Right lobe of liver (tissue), 6 donors: ENCODE results near the gene CCBE1. TPM values are rescaled to one million over a fixed set of nuclear protein-coding genes. Genes with fewer than 3 reads are reported as not detected.

ENCODE experiments used
- ATAC-seq, 4 donors: fragments of 200-7000 bp; cut with Tn5 transposase; one replicate each; pipeline ENCODE4 v1.9.1; 2020; ENCODE audit warnings: mild to moderate bottlenecking in 4 of 4, moderate library complexity in 4 of 4
- DNase-seq, 3 donors: peaks; one replicate each; pipeline ENCODE4 v3.0.0-alpha.2; 2020
- H3K27ac ChIP-seq, 3 donors: fragments of 200-600 bp; one replicate each; pipeline ENCODE4 v1.8.0; 2022
- H3K27me3 ChIP-seq, 2 donors: fragments of 200-600 bp; one replicate each; pipeline ENCODE4 v1.8.0; 2022
- H3K36me3 ChIP-seq, 4 donors: fragments of 200-600 bp; sonication (generic) in 1 of 4; one replicate each; pipeline versions ENCODE4 v1.5.1 to v1.8.0; 2017 to 2022; ENCODE audit warnings: control low read depth in 1 of 4
- H3K4me1 ChIP-seq, 4 donors: fragments of 200-600 bp; sonication (generic) in 1 of 4; one replicate each; pipeline versions ENCODE4 v1.5.1 to v1.8.0; 2017 to 2022; ENCODE audit warnings: control low read depth in 1 of 4
- H3K4me3 ChIP-seq, 3 donors: fragments of 200-600 bp; one replicate each; pipeline ENCODE4 v1.8.0; 2022
- H3K9me3 ChIP-seq, 4 donors: fragments of 200-600 bp; sonication (generic) in 1 of 4; one replicate each; pipeline versions ENCODE4 v1.5.1 to v1.8.0; 2017 to 2022; ENCODE audit warnings: control low read depth in 1 of 4
- POLR2A ChIP-seq: fragments of 450-650 bp; IDR thresholded peaks from one replicate; pipeline ENCODE4 v1.6.1; 2017; ENCODE audit warnings: antibody characterized with exemption, mild to moderate bottlenecking
- whole genome bisulfite sequencing: methylation state at CpG from one replicate; pipeline ENCODE4 v1.1.6; 2018; ENCODE audit warnings: low coverage, low lambda C conversion rate; ENCODE audit not compliant: insufficient coverage; ENCODE audit errors: missing lambda C conversion rate; 5-methylcytosine and 5-hydroxymethylcytosine counted together
- intact Hi-C, 2 donors: fragments of 100-400 bp; cut with DNase I; formaldehyde crosslinking; loops; one replicate each; pipeline versions ENCODE4 v1.11.2 to v1.14.1; 2022
- total RNA-seq, 6 experiments: library from RNA; depleted of rRNA in 2 of 6; stranded (reverse); fragments of >200 nt in 2 of 6; fragmentation: NEBNext Ultra II Directional in 3 of 6; extraction: Animal tissue kit (Norgen Biotek cat#: 25700) in 3 of 6; gene quantifications; one replicate each; pipeline versions ENCODE4 v1.1.0 to v1.2.4, GENCODE V29; 2016 to 2023
- TF ChIP-seq, protein P1 (sequence below), 4 donors: fragments of 200-600 bp in 3 of 4; fragments of 450-650 bp in 1 of 4; IDR thresholded peaks; one replicate each; pipeline versions ENCODE4 v1.5.1 to v1.8.0; 2016 to 2022; ENCODE audit warnings: antibody characterized with exemption in 4 of 4, mild to moderate bottlenecking in 2 of 4
- donor health status: DM: no; HTN: yes; CAD: no.
- donor health status: DM: no; HTN: no; CAD: no.
- donor health status: DM: no; HTN: no; CAD: no.
- donor health status: DM: no; HTN: yes; CAD: no.
- donor health status: DM: no; HTN: yes; CAD: no.

Gene CCBE1
- total RNA-seq, 6 experiments from 2014 or later: 2.7 to 6.9 (median 4.3) TPM

DNA sequence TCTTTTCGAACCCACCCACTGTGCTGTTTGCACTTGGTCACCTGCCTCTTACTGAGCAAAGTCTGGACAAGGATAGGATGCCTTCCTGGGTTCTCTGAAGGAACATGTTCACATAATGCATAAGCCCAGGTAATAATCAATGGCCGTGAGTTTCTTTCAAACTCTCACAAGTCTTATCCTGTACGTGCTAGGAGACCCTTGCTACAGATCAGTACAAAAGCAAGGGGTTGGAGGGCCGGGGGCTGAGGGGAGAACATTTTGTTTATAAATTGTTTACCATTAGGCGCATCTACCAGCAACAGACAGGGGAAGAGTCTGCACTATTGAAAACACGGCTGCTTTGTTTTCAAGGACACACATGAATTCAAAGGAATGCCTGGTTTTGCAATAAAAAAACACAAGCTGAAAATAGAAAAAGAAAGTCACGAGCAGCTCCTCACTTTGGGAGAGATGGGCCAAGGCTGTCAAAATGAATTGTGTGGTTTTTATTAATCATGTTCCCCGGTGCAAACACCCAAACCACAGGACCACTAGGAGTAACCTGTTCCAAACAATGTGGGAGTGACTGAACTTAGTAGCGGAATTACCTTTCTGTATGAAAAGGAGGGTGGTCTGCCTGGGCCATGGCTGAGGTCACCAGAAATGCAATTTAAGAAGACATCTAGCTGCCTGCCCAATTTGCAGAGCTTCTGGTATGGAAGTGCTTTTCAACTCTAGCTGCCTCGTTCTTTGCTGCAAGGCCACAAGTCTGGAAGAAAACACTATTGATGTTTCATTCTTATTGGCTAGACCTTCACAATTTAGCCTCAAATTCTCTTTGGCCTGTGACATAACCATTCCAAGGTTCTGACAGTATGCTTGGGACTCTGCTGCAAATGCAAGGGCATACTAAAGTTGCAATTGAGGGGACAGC, 73.5 kb downstream of the CCBE1 start:
- no peak overlapping the region for H3K27ac ChIP-seq
- no peak for ATAC-seq
- intact Hi-C loops: no loop called here

DNA sequence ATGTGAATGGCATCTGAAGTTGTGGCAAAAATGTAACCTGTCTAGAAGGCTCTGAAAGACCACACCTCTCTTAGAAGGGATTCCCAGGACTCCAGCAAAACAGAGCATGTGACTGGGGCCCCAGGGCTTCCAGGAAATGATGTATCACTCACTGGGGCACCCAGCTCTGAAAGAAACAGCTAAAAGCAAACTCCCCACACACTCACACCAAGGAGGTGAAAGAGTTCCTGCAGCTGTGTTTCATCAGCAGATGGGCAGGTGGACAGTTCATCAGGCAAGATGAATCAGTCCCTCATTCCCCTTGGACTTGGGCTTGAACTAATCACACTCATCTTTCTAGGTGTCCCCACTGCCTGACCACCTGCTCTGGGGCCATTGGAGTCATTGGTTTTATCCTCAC, 76.2 kb downstream of the CCBE1 start:
- H3K27ac ChIP-seq: no peak overlapping the region
- intact Hi-C loops: no loop called here
- TF ChIP-seq, protein P1, sequence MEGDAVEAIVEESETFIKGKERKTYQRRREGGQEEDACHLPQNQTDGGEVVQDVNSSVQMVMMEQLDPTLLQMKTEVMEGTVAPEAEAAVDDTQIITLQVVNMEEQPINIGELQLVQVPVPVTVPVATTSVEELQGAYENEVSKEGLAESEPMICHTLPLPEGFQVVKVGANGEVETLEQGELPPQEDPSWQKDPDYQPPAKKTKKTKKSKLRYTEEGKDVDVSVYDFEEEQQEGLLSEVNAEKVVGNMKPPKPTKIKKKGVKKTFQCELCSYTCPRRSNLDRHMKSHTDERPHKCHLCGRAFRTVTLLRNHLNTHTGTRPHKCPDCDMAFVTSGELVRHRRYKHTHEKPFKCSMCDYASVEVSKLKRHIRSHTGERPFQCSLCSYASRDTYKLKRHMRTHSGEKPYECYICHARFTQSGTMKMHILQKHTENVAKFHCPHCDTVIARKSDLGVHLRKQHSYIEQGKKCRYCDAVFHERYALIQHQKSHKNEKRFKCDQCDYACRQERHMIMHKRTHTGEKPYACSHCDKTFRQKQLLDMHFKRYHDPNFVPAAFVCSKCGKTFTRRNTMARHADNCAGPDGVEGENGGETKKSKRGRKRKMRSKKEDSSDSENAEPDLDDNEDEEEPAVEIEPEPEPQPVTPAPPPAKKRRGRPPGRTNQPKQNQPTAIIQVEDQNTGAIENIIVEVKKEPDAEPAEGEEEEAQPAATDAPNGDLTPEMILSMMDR (IDR thresholded peaks at IDR 0.05): no peak
- no peak for TF ChIP-seq POLR2A
- no peaks in the 10 kb centered on the region for H3K4me1 ChIP-seq
- H3K4me3 ChIP-seq: no peak overlapping the region
- ATAC-seq: no peak
- H3K36me3 ChIP-seq: no peaks in the 10 kb centered on the region
- no peak for DNase-seq
- no peaks in the 10 kb centered on the region for H3K9me3 ChIP-seq
- no peaks in the 10 kb centered on the region for H3K27me3 ChIP-seq

More for the DNA sequence above, 73.5 kb downstream of the CCBE1 start:
- TF ChIP-seq POLR2A: no peak
- TF ChIP-seq, protein P1 (IDR thresholded peaks at IDR 0.05): no peak
- no peaks in the 10 kb centered on the region for H3K27me3 ChIP-seq
- H3K4me1 ChIP-seq: no peaks in the 10 kb centered on the region
- DNase-seq: no peak
- WGBS: 41% methylated on average over 10 of the region's 10 CpGs
- H3K4me3 ChIP-seq: no peak overlapping the region
- H3K9me3 ChIP-seq: no peaks in the 10 kb centered on the region
- H3K36me3 ChIP-seq: no peaks in the 10 kb centered on the region

DNA sequence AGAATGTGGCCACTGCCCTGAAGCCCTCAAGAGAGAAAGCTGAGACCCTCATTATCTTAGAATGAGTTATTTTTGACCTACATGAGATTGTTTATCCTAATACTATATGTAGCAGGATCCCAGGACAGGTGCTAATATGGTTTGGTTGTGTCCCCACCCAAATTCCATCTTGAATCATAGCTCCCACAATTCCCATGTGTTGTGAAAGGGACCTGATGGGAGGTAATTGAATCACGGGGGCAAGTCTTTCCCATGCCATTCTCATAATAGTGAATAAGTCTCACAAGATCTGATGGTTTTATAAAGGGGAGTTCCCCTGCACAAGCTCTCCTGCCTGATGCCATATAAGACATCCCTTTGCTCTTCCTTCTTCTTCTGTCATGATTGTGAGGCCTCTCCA, 76.8 kb downstream of the CCBE1 start:
- intact Hi-C loops: no loop called here
- Histone ChIP-seq H3K27me3 (no peaks in the 10 kb centered on the region), H3K4me3 (no peak overlapping the region), H3K27ac (no peak overlapping the region), H3K9me3 (no peaks in the 10 kb centered on the region), H3K4me1 (no peaks in the 10 kb centered on the region), H3K36me3 (no peaks in the 10 kb centered on the region)
- 22% methylated on average over 1 of the region's 1 CpG for WGBS
- no peak for ATAC-seq
- DNase-seq: no peak
- TF ChIP-seq, protein P1 (IDR thresholded peaks at IDR 0.05): no peak
- TF ChIP-seq POLR2A: no peak

DNA sequence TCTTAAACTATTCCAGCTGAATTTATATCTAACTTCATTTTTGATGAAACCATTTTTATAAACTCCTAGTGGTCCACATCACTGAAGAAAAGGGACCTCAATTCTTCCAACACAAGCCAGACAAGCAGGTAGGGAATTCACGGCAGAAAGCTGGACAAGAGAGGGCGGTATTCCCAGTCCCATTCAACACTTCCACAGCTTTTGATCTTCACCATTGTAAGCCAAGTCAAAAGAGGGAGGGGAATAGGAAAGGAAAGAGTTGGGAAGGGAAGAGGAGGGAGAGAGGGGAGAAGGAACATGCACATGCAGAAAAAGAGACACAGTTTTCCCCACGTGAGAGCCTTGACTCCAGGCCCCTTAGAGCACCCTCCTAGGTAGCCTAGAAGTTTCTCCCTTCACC, 77.4 kb downstream of the CCBE1 start:
- Histone ChIP-seq H3K9me3 (no peaks in the 10 kb centered on the region), H3K27me3 (no peaks in the 10 kb centered on the region), H3K4me3 (no peak overlapping the region), H3K36me3 (no peaks in the 10 kb centered on the region), H3K27ac (no peak overlapping the region), H3K4me1 (no peaks in the 10 kb centered on the region)
- TF ChIP-seq POLR2A: no peak
- TF ChIP-seq, protein P1 (IDR thresholded peaks at IDR 0.05): no peak
- intact Hi-C loops: no loop called here
- ATAC-seq: no peak
- no peak for DNase-seq
- WGBS: 38% methylated on average over 2 of the region's 3 CpGs
